Suppressor macrophage treated with lipopolysaccharide for 1 hour (primary cell): Measurements from ENCODE around the gene CACNA1A.
A peak's percentile ranks its signal among the peaks of the same experiment; 100 is the strongest.
"Not testable (repeated sequence)": the region's sequence is repeated elsewhere in the genome, so short reads cannot be mapped to it uniquely, and the experiment has no call there.

ENCODE experiments used
- DNase-seq, 3 donors: peaks; one replicate each; pipeline ENCODE4 v3.0.0-alpha.2; 2020 to 2022

CACNA1A gene

DNA sequence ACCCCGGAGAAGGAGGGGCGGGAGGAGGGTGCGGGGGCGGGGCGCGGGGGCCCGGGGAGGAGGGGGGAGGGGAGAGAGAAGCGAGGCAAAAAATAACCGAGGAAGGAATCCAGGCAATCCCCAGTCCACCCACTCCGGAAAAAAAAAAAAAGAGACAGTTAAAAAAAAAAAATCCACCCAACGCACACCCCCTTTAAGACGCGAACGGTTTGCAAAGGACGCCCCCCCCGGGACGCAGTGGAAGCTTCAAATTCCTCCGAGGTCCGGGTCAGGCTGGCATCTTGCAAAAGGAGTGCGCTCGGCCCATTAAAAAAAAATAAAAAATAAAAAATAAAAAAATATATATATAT lies at the start of gene CACNA1A:
TSS of gene CACNA1A (minus strand) at position 9 of the 350 bp plus-strand sequence. CDS start 255 bp downstream, outside the sequence.
- peak in 1 of 3 donors; percentile 0 for DNase-seq

DNA sequence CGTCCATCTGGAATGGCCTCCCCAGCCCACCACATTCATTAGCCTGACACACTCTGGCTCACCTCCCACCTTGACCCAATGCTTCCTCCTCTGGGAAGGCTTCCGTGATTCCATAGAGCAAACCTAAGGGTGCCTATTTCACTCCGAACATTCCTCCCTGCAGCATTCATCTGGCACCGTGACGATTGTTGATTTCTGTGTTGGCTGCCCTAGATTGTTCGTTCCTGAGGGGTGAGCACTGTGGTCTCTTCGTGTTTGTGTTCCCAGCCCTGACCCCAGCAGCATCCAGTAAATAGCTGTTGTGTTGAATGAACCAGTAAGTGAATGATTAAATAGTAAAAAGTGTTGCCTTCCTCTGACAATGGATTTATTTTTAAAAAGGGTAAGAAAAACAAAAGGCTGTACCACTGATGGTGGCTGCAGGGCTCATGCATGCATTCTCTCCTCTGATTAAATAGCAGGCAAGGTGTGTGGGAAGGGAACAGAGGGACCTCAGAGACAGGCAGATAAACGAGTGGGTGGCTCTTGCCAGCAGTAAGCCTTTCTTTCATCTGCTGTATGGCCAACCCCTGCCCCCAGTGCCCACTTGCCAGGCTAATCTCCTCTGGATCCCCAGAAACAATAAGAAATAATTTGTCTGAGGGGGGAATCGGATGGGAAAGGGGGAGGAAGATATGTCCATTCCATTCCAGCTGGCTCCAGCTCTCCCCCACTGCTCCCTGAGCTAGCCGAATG lies 48.4 kb upstream of the CACNA1A start:
- DNase-seq, result no peak

DNA sequence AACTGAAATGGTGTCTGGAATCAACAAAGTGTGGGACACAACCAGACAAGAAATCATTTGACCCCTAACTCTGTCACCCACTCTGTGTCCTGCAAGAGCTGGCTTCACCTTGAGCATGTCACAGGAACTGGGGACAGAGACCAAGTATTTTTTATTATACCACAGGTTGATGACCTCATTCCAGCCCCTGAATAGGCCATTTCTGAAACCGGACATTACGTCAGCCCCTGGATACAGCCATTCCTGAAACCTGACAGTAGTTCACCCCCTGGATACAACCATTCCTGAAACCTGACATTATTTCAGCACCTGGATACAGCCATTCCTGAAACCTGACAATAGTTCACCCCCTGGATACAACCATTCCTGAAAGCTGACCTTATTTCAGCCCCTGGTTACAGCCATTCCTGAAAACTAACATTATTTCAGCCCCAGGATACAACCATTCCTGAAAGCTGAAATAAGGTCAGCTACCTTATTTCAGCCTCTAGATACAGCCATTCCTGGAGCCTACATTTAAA lies 47.7 kb upstream of the CACNA1A start:
- DNase-seq, result no peak

DNA sequence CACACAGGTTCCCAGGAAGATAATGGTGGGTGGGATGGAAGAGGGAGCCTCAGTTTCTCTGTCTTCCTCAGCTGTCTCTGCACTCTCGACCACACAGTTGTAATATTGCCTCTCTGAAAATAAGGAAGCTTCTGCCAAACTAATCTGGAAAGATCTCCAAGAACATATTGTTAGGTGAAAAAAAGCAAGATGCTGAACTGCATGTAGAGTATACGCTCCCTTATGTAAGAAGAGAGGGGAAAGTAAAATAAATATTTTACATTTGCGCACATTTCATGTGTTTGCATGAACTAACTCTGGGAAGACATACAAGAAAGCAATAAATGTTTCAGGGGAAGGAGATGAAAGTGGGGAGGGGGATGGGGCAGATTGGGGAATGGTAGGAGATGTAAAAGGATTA lies 41.9 kb upstream of the CACNA1A start:
- no peak for DNase-seq

DNA sequence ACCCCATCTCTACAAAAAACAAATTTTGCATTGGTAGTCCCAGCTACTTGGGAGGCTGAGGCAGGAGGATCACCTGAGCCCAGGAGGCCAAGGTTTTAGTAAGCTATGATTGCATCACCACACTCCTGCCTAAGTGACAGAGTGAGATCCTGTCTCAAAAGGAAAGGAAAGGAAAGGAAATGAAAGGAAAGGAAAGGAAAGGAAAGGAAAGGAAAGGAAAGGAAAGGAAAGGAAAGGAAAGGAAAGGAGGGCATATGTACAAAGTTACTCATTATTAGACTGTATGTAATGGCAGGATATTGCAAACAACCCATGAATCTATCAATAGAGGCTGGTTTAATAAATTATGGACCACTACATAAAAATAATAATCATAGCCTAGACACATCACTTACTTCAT lies 40.8 kb upstream of the CACNA1A start:
- no peak for DNase-seq

DNA sequence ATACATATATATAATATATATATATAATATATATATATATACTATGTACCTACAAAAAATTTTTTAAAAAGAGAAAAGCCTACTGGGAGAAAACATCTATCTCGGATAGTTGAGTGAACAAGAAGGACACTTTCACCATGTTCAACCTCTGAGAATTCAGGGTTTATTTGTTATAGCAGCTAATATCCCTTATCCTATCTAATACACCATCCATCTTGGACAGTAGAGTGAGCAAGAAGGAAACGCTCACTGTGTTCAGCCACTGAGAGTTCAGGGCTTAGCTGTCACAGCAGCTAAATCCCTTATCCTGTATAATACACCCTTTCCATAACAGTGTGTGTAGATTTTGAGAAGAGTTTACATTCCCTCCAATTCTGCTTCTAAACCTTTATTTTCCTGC lies 38.1 kb upstream of the CACNA1A start:
- DNase-seq, result no peak

DNA sequence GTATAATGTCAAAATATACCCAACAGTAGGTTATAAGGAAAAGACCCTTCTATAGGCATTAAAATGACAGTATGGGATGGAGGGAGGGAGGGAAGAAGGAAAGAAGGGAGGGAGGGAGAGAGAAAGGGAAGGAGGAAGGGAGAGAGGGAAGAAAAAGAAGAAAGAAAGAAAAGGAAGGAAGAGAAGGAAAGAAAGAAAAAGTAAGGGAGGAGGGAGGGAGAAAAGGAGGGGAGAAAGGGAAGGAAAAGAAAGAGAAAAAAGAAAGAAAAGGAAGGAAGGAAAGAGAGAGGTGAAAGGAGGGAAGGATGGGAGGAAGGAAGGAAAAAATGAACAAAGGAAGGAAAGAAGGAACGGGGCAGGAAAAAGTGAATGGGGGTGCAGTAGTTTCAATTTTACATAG lies 35.3 kb upstream of the CACNA1A start:
- no peak for DNase-seq

DNA sequence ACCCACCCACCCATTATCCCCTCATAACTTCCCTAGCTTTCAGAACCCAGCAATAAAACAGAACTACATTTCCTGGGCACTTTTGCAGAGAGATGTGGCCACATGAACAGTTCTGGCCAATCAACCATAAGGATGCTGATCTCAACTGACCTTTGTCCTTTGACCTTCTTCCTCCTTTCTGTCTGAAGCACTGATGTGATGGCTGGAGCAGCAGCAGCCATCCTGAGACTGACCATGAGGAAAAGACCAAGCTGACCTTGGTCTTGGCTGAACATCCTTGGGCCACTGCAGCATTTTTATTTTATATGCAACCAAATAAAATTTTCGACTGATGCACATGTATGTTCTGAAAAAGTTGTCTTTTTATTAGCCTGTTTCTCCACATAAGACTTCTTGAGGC lies 33.1 kb upstream of the CACNA1A start:
- DNase-seq, result no peak

DNA sequence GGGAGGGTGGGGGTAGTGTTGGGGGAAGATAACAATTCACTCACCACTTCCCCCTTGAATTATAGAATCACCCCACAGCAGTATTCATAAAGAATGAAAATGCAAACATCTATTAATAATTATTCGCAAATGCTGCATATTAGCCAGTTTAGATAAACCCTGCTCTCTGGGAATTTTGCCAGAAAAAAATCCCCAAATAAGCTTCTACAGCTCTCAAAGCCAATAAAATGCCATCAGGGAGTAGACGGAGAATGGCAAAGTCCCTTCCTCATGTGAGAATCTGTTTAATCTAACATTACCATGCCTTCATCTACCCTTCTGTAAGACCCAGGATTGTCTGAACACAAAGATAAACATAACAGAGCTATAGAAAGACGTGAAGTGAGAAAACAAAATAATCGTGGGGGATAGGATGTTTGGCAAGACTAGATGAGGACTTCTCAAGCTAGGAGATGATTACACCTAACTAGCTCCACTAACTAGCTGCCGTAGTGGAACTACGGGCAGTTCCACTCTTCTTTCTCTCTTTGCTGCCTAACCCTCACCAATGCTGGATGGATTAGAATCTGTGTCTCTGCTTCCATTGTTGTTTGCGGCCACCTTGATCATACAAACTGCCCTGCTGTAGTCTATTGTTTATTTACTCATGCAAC lies 32.4 kb upstream of the CACNA1A start:
- no peak for DNase-seq

DNA sequence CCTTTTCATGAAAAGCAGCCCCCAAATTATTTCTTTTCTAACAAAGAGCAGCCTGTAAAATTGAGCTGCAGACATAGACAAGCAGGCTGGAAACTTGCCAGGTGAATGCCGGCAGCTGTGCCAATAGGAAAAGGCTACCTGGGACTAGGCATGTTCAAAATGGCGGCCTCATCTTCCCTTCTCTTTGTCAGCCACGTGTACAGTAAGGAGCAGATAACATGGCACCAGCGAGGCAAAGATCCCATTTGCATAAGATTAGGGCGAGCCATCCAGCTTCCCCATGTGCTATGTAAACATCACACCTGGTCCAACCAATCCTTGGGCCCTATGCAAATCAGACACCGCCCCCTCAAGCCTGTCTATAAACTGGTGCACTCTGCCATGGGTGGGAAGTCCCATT lies 31.2 kb upstream of the CACNA1A start:
- no peak for DNase-seq

DNA sequence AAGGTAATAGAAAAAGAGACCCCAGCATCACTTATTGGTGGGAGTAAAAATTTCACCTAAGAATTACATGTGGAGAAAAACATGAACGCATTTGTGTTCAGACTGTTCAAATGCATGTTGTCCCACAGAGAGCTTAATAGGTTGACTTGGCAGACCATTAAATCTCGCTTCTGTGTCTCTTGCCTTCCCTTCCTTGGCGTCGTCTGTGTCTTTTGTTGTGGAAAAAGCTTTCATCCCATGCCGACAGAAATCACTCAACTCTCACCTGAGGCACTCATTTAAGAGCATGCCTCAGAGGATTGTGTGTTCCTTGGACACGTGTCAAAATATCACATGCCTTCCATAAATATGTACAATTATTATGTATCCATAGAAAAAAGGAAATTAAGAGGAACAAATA lies 24.4 kb upstream of the CACNA1A start:
- no peak for DNase-seq

DNA sequence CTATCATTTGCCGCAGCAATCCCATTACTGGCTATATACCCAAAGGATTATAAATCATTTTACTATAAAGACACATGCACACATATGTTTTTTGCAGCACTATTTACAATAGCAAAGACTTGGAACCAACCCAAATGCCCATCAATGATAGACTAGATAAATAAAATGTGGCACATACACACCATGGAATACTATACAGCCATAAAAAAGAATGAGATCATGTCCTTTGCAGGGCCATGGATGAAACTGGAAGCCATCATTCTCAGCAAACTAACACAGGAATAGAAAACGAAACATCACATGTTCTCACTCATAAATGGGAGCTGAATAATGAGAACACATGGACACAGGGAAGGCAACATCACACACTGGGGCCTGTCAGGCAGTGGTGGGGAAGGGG lies 23.4 kb upstream of the CACNA1A start:
- DNase-seq, result not testable (repeated sequence)

DNA sequence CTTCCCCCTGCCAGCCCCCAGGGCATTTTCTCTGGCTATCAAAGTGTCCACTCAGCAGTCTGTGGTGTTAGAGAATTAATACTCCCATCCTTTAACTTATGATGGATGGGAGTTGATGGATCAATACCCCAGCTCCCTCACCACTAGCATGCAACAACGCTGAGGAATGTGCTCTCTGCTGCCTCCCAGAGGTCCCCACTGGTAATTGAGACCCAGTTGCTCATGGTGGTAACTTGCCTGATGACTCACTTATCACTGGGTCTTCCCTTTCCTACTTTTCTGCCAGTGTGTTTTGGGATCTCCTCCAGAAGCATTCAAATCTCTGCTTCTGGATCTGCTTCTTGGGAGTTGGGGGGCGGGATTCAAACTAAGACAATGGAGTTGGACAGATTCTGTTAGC lies 20.3 kb upstream of the CACNA1A start:
- DNase-seq, result peak; percentile 45 to 52 (median 48)

DNA sequence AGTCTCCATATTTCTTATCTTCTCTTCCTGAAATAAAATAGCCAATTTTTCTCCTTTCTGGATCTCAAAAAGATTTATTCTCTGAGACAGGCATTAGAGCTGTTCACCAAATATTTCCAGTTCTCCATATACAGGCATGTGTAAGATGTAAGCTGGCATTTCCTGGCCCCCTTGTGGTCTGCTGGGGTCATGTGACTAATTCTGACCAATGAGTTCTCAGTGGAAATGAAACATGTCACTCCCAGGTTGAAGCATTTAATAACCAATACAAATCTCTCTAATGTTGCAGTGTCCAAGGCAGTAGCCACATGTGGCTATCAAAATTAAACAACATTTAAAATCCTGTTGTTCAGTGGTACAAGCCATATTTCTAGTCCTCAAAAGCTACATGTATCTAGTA lies 14.8 kb upstream of the CACNA1A start:
- DNase-seq, result no peak

DNA sequence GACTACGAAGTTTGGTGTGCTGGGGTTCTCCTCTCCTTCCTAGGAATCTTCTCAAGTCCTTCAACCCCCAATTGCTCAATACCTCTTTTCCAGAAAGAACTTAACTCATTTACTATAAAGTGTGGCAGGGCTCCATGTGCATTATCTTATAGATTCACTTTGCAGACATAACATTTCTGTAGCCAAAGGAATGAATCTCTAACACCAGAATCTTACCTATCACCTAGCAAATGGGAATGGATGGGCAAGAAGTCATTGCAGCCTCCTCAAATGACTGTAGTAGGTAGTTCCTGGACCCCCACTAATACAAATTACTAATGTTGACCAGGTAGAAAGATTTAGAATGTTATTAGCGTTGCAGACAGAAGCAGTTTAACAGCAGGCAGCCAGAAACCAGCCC lies 5.7 kb upstream of the CACNA1A start:
- DNase-seq, result no peak

DNA sequence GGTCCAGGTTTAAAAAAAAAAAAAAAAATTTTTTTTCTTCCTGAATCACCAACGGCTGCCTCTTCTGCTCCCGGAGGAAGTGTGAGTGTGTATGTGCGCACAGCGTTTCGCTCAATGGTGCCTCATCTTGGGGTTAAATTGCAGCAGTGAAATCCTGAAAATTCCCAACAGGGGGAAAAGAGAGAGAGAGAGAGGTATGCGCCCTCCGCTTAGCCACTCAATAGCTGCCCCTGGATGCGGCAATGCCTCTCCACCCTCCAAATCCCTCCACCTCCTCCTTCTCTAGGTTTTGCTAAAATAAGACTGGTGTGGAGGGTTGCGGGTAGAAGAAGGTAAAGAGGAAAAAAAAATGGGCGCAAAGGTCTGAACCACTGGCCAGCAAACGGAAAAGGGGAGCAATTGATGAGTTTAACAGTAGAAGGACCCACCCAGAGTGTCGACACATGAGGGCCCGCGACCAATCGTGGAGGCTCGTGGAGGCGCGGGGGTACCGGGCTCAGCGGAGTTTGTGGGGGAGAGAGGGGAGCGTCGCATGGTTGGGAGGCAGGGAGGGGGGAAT lies 853 bp upstream of the CACNA1A start:
- DNase-seq, result no peak

DNA sequence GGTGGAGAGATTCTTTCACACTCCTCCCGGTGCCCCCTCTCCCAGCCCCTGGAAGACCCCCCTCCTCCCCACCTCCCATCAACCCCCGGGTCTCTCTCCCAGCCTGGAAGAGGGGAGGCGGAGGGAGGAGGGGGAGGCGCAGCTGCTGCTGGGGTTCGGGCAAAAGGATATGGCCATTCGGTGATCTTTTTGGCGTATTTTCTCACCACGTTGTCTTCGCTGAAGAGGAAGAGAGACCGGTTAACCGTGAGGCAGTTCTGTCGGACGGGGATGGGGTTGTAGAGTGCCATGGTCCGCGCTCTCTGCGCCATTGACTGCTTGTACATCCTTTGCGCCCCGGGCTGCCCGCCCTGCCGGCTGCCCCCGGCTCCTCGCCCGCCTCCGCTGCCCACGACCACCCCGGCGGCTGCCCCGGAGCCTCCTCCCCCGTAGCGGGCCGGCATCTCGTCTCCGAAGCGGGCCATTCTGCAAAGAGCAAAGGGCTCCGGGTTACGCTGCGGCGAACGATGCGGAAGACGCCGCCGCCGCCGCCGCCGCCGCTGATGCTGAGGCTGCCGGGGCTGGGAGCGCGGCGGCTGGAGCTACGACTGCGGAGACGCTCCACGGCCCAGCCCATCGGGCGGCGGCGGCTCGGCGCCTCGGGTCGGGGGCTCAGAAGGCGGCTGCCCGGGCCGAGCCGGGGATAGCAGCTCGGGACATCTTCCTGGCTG lies 363 bp downstream of the CACNA1A start:
- DNase-seq, result peak in 2 of 3 donors; percentile 17 to 40

DNA sequence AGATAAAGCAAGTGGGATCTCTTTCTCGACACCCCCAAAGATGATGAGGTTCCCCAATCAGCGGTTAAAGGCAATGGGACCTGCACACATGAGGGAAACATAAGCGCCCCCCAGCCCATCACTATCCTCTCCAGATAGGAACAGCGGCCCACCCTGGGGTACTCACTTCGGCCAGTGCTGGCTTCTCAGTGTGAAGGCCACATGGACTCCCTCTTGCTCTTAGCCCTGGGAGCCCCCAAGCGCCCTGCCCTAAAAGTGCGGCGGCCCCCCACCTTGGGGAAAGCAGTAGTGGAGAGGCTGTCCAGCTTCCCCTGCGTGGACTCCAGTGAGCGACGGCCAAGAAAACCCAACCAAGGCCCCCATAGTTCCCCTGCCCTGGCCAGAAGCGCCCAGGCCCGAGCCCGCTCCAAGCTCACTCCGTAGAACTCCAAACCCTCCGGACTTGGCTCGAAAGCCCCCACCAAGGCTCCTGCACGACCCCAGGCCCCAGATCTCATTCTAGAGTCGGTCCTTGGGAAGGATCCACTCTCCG lies 1.0 kb downstream of the CACNA1A start:
- no peak for DNase-seq

DNA sequence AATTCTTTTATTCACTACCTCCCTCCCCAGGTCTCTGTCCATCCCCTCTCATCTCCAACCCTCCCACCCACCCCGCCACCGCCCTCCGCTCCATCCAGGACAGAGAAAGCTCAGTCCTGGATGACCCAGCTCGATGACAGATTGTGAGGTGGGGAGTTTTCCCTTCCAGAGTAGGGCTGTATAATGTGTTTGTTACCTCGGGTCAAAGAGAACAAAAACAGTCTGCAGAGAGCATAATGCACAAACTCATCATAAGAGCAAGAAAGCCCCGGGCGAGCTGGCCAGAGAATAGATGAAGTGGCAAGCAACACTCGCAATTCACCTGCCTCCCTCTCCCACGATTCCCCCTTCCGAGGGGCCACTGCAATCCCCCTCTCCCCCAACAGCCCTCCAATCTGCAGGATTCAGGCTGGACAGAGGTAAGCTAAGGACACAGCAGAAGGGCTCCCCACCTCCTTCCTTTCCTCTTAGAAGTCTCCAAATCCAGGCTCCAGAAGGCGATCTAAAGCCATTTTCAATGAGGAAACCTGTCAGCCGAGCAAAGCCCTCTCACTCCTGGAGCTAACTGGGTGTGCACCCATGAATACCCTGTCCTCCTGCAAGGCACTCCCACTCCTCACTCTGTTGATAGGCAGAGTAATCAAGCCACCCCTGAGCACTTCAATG lies 2.6 kb downstream of the CACNA1A start:
- no peak for DNase-seq

DNA sequence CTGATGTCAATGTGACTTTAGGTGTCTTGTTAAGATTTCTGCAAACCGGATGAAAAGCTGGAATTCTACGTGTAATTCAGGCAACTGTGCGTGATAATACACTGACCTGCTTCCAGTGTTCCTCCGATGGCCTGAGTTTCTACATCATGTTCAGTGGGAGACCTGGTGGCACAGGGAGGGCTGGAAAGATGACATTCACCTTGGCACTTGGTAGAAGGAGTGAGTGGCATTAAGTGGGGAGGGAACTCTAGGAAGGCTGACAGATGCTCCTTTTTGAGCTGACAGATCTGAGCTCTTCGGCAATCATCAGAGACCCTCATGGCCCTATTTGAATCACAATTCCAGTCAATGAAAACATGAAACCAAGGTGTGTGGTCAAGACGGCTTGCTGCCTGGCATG lies 4.0 kb downstream of the CACNA1A start:
- no peak for DNase-seq

DNA sequence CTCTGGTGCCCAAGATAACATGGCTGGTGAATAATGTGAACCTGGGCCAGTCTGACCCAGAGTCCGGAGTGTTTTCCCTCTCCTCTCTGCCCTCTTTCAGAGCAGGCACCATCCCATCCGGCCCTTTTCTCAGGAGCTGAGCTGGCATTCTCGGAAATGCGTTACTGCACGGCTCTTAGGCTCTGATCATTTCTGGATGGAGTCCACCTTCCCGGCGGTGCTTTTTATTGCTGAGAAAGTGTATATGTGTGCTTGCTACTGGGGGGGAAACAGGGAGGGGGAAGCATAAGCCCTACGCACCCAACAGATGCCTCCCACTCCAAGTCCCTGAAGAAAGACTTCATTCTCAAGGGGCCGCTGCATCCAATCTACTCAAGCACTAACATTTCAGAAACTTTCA lies 6.6 kb downstream of the CACNA1A start:
- no peak for DNase-seq

DNA sequence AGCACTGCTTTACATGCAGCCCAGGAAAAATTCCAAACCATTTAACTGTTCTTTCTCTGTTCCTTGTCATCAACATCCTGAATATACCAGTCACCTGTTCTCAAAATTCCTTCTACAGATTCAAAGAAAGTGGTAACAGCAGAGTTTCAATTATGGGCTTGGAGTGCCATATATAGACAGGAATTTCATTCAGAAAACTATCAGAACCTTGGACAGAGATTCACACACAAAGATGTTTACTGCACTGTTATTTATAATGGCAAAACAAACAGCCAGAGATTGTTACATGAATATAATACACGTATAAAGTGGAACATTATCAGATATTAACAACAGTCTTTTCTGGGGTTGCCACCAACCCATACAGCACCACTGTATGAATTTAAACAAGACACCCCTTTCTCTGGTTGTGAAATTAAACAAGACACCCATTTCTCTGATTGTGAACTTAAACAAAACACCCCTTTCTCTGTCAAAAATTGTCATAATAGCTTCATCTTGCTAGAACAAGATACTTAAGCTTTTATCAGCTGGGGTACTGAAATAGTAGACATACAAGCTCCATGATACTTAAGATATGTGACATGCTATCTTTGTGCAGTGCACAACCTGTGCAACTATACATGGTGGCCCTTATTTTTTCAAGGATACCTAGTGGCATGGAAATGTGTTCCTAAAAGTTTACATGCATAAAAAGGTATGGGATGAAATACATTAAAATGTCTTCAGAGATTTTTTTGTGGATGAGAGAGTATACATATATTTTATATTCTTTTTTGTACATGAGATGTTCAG lies 12.6 kb downstream of the CACNA1A start:
- peak in 1 of 3 donors; percentile 4 for DNase-seq
